Measurements from ENCODE around the gene PLBD1. TPM values are rescaled to one million over a fixed set of nuclear protein-coding genes. Genes with fewer than 3 reads are reported as not detected.

The PLBD1 gene
- total RNA-seq, 4 donors from 2014 or later = 26.5 to 64.1 (median 40.1) TPM

- no peak for TF ChIP-seq CTCF (IDR thresholded peaks at IDR 0.05)
- H3K4me3 ChIP-seq (ENCODE audit: low read depth, poor library complexity, severe bottlenecking) = no peak overlapping the region
- DNase-seq (ENCODE audit: low spot score in 2 of 2) = no peak
- intact Hi-C loops (cut with DNase I; ENCODE audit: low total_unique reads) = no loop called here
- WGBS, 2 donors = 75 to 78% methylated on average over 8 of the region's 8 CpGs
Measured at GRCh38 chr12:14576896-14577295, 9.2 kb upstream of the PLBD1 start.

GRCh38 chr12:14575585-14575984, 7.9 kb upstream of the PLBD1 start:
- H3K4me3 ChIP-seq (ENCODE audit: low read depth, poor library complexity, severe bottlenecking) = no peak overlapping the region
- TF ChIP-seq POLR2A (IDR thresholded peaks at IDR 0.05) (no peak), CTCF (IDR thresholded peaks at IDR 0.05) (no peak)
- DNase-seq (ENCODE audit: low spot score in 2 of 2) = no peak
- WGBS, 2 donors = 71 to 96% methylated on average over 1 of the region's 1 CpG
- intact Hi-C loops (cut with DNase I; ENCODE audit: low total_unique reads) = no loop called here

DNA sequence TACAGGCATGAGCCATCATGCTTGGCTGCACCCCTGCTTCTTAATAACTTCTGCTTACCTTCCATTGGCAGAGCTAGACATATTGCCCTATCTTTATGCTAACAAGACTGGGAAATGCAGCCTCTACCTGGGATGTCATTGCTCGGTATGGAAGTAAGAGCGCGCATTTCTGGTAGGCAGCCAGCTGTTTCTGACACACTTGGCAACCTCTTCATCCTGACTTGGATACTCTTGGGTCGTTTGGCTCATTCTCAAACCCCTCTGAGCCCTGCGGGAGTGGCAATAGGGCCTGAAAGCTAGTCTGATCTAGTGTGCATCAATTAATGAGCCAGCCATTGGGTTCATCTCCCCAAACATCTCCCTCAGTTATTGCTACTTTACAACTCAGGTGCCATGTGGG, 5.4 kb upstream of the PLBD1 start:
- no peak for DNase-seq (ENCODE audit: low spot score in 2 of 2)
- no peak for TF ChIP-seq CTCF (IDR thresholded peaks at IDR 0.05)
- TF ChIP-seq POLR2A (IDR thresholded peaks at IDR 0.05) = no peak
- H3K4me3 ChIP-seq (ENCODE audit: low read depth, poor library complexity, severe bottlenecking) = no peak overlapping the region
- WGBS, 2 donors = 56 to 59% methylated on average over 5 of the region's 5 CpGs
- intact Hi-C loops (cut with DNase I; ENCODE audit: low total_unique reads) = no loop called here

GRCh38 chr12:14572401-14572800, 4.7 kb upstream of the PLBD1 start:
- WGBS, 2 donors = 76 to 81% methylated on average over 4 of the region's 4 CpGs
- DNase-seq (ENCODE audit: low spot score in 2 of 2) = no peak
- intact Hi-C loops (cut with DNase I; ENCODE audit: low total_unique reads) = no loop called here
- no peak overlapping the region for H3K4me3 ChIP-seq (ENCODE audit: low read depth, poor library complexity, severe bottlenecking)
- TF ChIP-seq POLR2A (IDR thresholded peaks at IDR 0.05) (no peak), CTCF (IDR thresholded peaks at IDR 0.05) (no peak)

- DNase-seq (ENCODE audit: low spot score in 2 of 2) = no peak
- TF ChIP-seq POLR2A (IDR thresholded peaks at IDR 0.05) (no peak), CTCF (IDR thresholded peaks at IDR 0.05) (no peak)
- intact Hi-C loops (cut with DNase I; ENCODE audit: low total_unique reads) = no loop called here
- H3K4me3 ChIP-seq (ENCODE audit: low read depth, poor library complexity, severe bottlenecking) = no peak overlapping the region
- WGBS, 2 donors = 86 to 89% methylated on average over 3 of the region's 3 CpGs
Measured at GRCh38 chr12:14571779-14572178, 4.1 kb upstream of the PLBD1 start.

DNA sequence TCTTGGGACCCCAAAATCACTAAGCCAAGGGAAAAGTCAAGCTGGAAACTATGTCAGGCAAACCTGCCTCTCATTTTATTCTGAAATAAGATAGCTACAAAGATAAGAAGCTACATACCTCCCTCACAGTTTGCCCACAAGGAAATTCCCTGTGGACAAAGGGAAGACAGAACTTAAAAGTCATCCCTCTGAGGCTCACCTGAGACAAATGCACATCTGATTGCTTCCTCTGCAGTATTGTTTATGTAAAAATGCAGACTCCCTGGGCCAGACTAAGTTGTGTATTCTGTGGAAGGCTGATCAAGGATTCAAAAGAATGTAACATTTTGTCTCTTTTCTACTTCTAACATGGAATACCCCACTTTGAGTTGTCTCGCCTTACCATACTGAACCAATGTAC, 2.5 kb upstream of the PLBD1 start:
- no peak overlapping the region for H3K4me3 ChIP-seq (ENCODE audit: low read depth, poor library complexity, severe bottlenecking)
- TF ChIP-seq POLR2A (IDR thresholded peaks at IDR 0.05) (no peak), CTCF (IDR thresholded peaks at IDR 0.05) (no peak)
- intact Hi-C loops (cut with DNase I; ENCODE audit: low total_unique reads) = no loop called here
- WGBS, 2 donors = 89 to 100% methylated on average over 1 of the region's 1 CpG
- no peak for DNase-seq (ENCODE audit: low spot score in 2 of 2)
